Liver (tissue), 9 donors: ENCODE measurements around the gene ZNF710. TPM values are rescaled to one million over a fixed set of nuclear protein-coding genes. Genes with fewer than 3 reads are reported as not detected.

Experiments
- DNase-seq: peaks from one replicate; pipeline ENCODE4 v3.0.0-alpha.2; 2017; ENCODE audit warnings: low spot score
- H3K27ac ChIP-seq, 2 donors: one replicate each; pipeline ENCODE4 v1.7.0; 2013; ENCODE audit warnings: inconsistent platforms in 2 of 2, low read length in 2 of 2, control low read depth in 1 of 2, low read depth in 1 of 2, mild to moderate bottlenecking in 1 of 2
- H3K27me3 ChIP-seq, 4 donors: one replicate each; pipeline versions ENCODE4 v1.6.1 to v1.7.0; 2013; ENCODE audit warnings: low read length in 3 of 4, inconsistent platforms in 1 of 4, mild to moderate bottlenecking in 1 of 4, moderate library complexity in 1 of 4; ENCODE audit not compliant: control insufficient read depth in 4 of 4, insufficient read depth in 4 of 4
- H3K36me3 ChIP-seq, 4 donors: one replicate each; pipeline versions ENCODE4 v1.6.1 to v1.7.0; 2013; ENCODE audit warnings: low read length in 3 of 4, mild to moderate bottlenecking in 3 of 4, low read depth in 1 of 4, moderate library complexity in 1 of 4; ENCODE audit not compliant: control insufficient read depth in 4 of 4, insufficient read depth in 3 of 4
- H3K4me1 ChIP-seq, 4 donors: one replicate each; pipeline versions ENCODE4 v1.6.1 to v1.7.0; 2013; ENCODE audit warnings: low read length in 3 of 4, mild to moderate bottlenecking in 3 of 4, moderate library complexity in 1 of 4; ENCODE audit not compliant: control insufficient read depth in 4 of 4, insufficient read depth in 4 of 4
- H3K4me3 ChIP-seq, 3 donors: one replicate each; pipeline versions ENCODE4 v1.6.1 to v1.7.0; 2013; ENCODE audit warnings: low read length in 3 of 3, control low read depth in 1 of 3, low read depth in 1 of 3, mild to moderate bottlenecking in 1 of 3
- H3K9ac ChIP-seq, 2 donors: one replicate each; pipeline ENCODE4 v1.7.0; 2013; ENCODE audit warnings: low read length in 2 of 2, mild to moderate bottlenecking in 2 of 2, moderate library complexity in 2 of 2, control low read depth in 1 of 2, low read depth in 1 of 2
- H3K9me3 ChIP-seq, 4 donors: one replicate each; pipeline versions ENCODE4 v1.6.1 to v1.7.0; 2013; ENCODE audit warnings: low read length in 3 of 4; ENCODE audit not compliant: control insufficient read depth in 4 of 4
- GABPA ChIP-seq, 2 donors: IDR thresholded peaks in 1 of 2; conservative IDR thresholded peaks in 1 of 2; 2 replicates each; pipeline ENCODE4 v1.6.1; 2016; ENCODE audit warnings: antibody characterized with exemption in 2 of 2, mild to moderate bottlenecking in 1 of 2, moderate library complexity in 1 of 2
- HNF4A ChIP-seq, 2 donors: conservative IDR thresholded peaks; 2 replicates each; pipeline ENCODE4 v1.6.1; 2016; ENCODE audit warnings: antibody characterized with exemption in 2 of 2, mild to moderate bottlenecking in 2 of 2
- HNF4G ChIP-seq: IDR thresholded peaks from 2 replicates; pipeline ENCODE4 v1.6.1; 2016; ENCODE audit warnings: antibody characterized with exemption
- JUND ChIP-seq, 2 donors: IDR thresholded peaks; 2 replicates each; pipeline ENCODE4 v1.6.1; 2016; ENCODE audit warnings: antibody characterized with exemption in 2 of 2
- MAX ChIP-seq: IDR thresholded peaks from 2 replicates; pipeline ENCODE4 v1.6.1; 2016; ENCODE audit warnings: antibody characterized with exemption
- NR2F2 ChIP-seq: IDR thresholded peaks from 2 replicates; pipeline ENCODE4 v1.6.1; 2016; ENCODE audit warnings: antibody characterized with exemption
- RAD21 ChIP-seq, 2 donors: IDR thresholded peaks; 2 replicates each; pipeline ENCODE4 v1.6.1; 2016; ENCODE audit warnings: antibody characterized with exemption in 2 of 2, mild to moderate bottlenecking in 2 of 2
- REST ChIP-seq: IDR thresholded peaks from 2 replicates; pipeline ENCODE4 v1.6.1; 2016; ENCODE audit warnings: antibody characterized with exemption, mild to moderate bottlenecking
- RXRA ChIP-seq, 2 donors: IDR thresholded peaks; 2 replicates each; pipeline ENCODE4 v1.6.1; 2017 to 2018; ENCODE audit warnings: antibody characterized with exemption in 2 of 2, mild to moderate bottlenecking in 1 of 2
- SP1 ChIP-seq: IDR thresholded peaks from 2 replicates; pipeline ENCODE4 v1.6.1; 2018; ENCODE audit warnings: antibody characterized with exemption, mild to moderate bottlenecking
- TAF1 ChIP-seq: conservative IDR thresholded peaks from 2 replicates; pipeline ENCODE4 v1.6.1; 2016; ENCODE audit warnings: antibody characterized with exemption, mild to moderate bottlenecking
- WGBS: extraction: QIAGEN DNeasy Blood & Tissue Kit; methylation state at CpG from one replicate; pipeline ENCODE4 v1.1.7; 2013; 5-methylcytosine and 5-hydroxymethylcytosine counted together
- polyA plus RNA-seq, 2 donors: library from polyadenylated mRNA; stranded (reverse) in 1 of 2; unstranded in 1 of 2; fragments of 200-250 nt in 1 of 2; fragments of >200 nt in 1 of 2; fragmentation: Nextera tagmentation in 1 of 2; extraction: Ambion mirVana in 1 of 2; gene quantifications; one replicate each; pipeline versions ENCODE4 v1.2.1 to v1.2.3, GENCODE V29; 2013 to 2015
- total RNA-seq, 2 donors: library from RNA; depleted of rRNA; stranded (reverse); fragments of >200 nt; gene quantifications; one replicate each; pipeline ENCODE4 v1.2.3, GENCODE V29; 2014
- donor health status: healthy.
- donor health status: healthy.
- donor health status: healthy.
- donor health status: healthy.
- donor health status: healthy.

ZNF710 gene
- total and polyA plus RNA-seq, 4 donors = 1.9 to 15.3 (median 5.4) TPM

- H3K27ac ChIP-seq = no peak overlapping the region
- H3K9me3 ChIP-seq = peaks cover 0 to 3% (median 1%) of the 10 kb centered on the region in 4 donors
- WGBS = 98% methylated on average over 8 of the region's 8 CpGs
Observed at GRCh38 chr15:90011705-90012104, 10.6 kb downstream of the ZNF710 start.

GRCh38 chr15:90013503-90013937 is 12.4 kb downstream of the ZNF710 start:
- Histone ChIP-seq H3K27ac (peak overlapping the region in 1 of 2 donors; percentile 9), H3K9ac (no peak overlapping the region), H3K4me3 (no peak overlapping the region), H3K9me3 (peaks cover 0 to 3% (median 1%) of the 10 kb centered on the region in 4 donors), H3K4me1 (peaks cover 3 to 24% (median 9%) of the 10 kb centered on the region in 4 donors), H3K36me3 (no peaks in the 10 kb centered on the region), H3K27me3 (no peaks in the 10 kb centered on the region)
- TF ChIP-seq SP1 (peak; percentile 53), TAF1 (no peak), MAX (no peak), HNF4A (conservative IDR thresholded peaks at IDR 0.05) (peak; percentile 77 to 85), REST (no peak), HNF4G (peak; percentile 47), RXRA (IDR thresholded peaks at IDR 0.05) (peak; percentile 31 to 62), JUND (IDR thresholded peaks at IDR 0.05) (peak in 1 of 2 donors; percentile 18)
- 24% methylated on average over 6 of the region's 6 CpGs for WGBS
- DNase-seq = no peak

More at GRCh38 chr15:90011705-90012104, 10.6 kb downstream of the ZNF710 start:
- H3K4me1 ChIP-seq = peaks cover 0 to 20% (median 3%) of the 10 kb centered on the region in 4 donors
- no peak overlapping the region for H3K4me3 ChIP-seq
- no peak for TF ChIP-seq RAD21 (IDR thresholded peaks at IDR 0.05)
- H3K9ac ChIP-seq = no peak overlapping the region
- DNase-seq = no peak
- no peaks in the 10 kb centered on the region for H3K27me3 ChIP-seq
- no peaks in the 10 kb centered on the region for H3K36me3 ChIP-seq

- Histone ChIP-seq H3K27ac (no peak overlapping the region), H3K9ac (no peak overlapping the region), H3K4me1 (peaks cover 3 to 33% (median 10%) of the 10 kb centered on the region in 4 donors), H3K4me3 (no peak overlapping the region), H3K9me3 (peaks cover 0 to 3% (median 1%) of the 10 kb centered on the region in 4 donors), H3K27me3 (no peaks in the 10 kb centered on the region), H3K36me3 (no peaks in the 10 kb centered on the region)
- WGBS = 89% methylated on average over 6 of the region's 6 CpGs
- TF ChIP-seq TAF1 (no peak), MAX (no peak), NR2F2 (no peak), HNF4A (conservative IDR thresholded peaks at IDR 0.05) (no peak), RAD21 (IDR thresholded peaks at IDR 0.05) (no peak), JUND (IDR thresholded peaks at IDR 0.05) (no peak), GABPA (IDR thresholded peaks at IDR 0.05 in 1 of 2, conservative IDR thresholded peaks at IDR 0.05 in 1 of 2) (no peak), REST (no peak)
- no peak for DNase-seq
Observed at GRCh38 chr15:90015294-90015693, 14.2 kb downstream of the ZNF710 start.
